ENCODE measurements around the gene URM1. TPM values are rescaled to one million over a fixed set of nuclear protein-coding genes. Genes with fewer than 3 reads are reported as not detected.

URM1 gene
- total RNA-seq, 1 donor from 2014 or later, result 10.3 TPM

GRCh38 chr9:128342971-128343680 lies 28.0 kb upstream of the URM1 start:
- no peaks in the 10 kb centered on the region for H3K9me3 Mint-ChIP-seq
- H3K36me3 ChIP-seq, result no peaks in the 10 kb centered on the region
- peaks cover 9% of the 10 kb centered on the region for H3K27me3 ChIP-seq
- H3K4me2 ChIP-seq, result no peak overlapping the region
- H3K4me3 Mint-ChIP-seq, result no peak overlapping the region
- peaks cover 5% of the 10 kb centered on the region for H3K4me1 Mint-ChIP-seq
- no peak for TF ChIP-seq EZH2phosphoT487 (IDR thresholded peaks at IDR 0.05)
- H3K9ac ChIP-seq, result no peak overlapping the region
- H3K4me3 ChIP-seq, result no peak overlapping the region
- no peak overlapping the region for H2AFZ ChIP-seq (replicated peaks)
- no peaks in the 10 kb centered on the region for H3K9me3 ChIP-seq (ENCODE audit: low read depth)
- H3K4me1 ChIP-seq, result no peaks in the 10 kb centered on the region
- H3K79me2 ChIP-seq (ENCODE audit: low read depth), result no peaks in the 10 kb centered on the region
- H3K27ac Mint-ChIP-seq, result no peak overlapping the region
- peaks cover 16% of the 10 kb centered on the region for H3F3A ChIP-seq (ENCODE audit: low read depth)
- no peak overlapping the region for H3K27ac ChIP-seq
- DNase-seq (ENCODE audit: low spot score), result no peak
- peaks cover 2% of the 10 kb centered on the region for H3K27me3 Mint-ChIP-seq (ENCODE audit: insufficient read depth, low read depth)
- H4K20me1 ChIP-seq (ENCODE audit: low read depth), result peaks cover 18% of the 10 kb centered on the region
- peaks cover 7% of the 10 kb centered on the region for H3K36me3 Mint-ChIP-seq

GRCh38 chr9:128343855-128344254 lies 27.3 kb upstream of the URM1 start:
- Histone ChIP-seq H3K9ac (no peak overlapping the region), H3K27ac (no peak overlapping the region), H3K4me3 (no peak overlapping the region), H3K9me3 (ENCODE audit: low read depth) (no peaks in the 10 kb centered on the region), H2AFZ (replicated peaks) (no peak overlapping the region), H3K27me3 (peaks cover 9% of the 10 kb centered on the region), H3K4me1 (no peaks in the 10 kb centered on the region), H3F3A (ENCODE audit: low read depth) (peaks cover 16% of the 10 kb centered on the region), H4K20me1 (ENCODE audit: low read depth) (peaks cover 18% of the 10 kb centered on the region), H3K36me3 (no peaks in the 10 kb centered on the region), H3K79me2 (ENCODE audit: low read depth) (no peaks in the 10 kb centered on the region), H3K4me2 (no peak overlapping the region)
- H3K27me3 Mint-ChIP-seq (ENCODE audit: insufficient read depth, low read depth), result peaks cover 2% of the 10 kb centered on the region
- H3K9me3 Mint-ChIP-seq, result no peaks in the 10 kb centered on the region
- no peak for DNase-seq (ENCODE audit: low spot score)
- H3K4me1 Mint-ChIP-seq, result peaks cover 5% of the 10 kb centered on the region
- no peak overlapping the region for H3K4me3 Mint-ChIP-seq
- H3K36me3 Mint-ChIP-seq, result peaks cover 7% of the 10 kb centered on the region
- TF ChIP-seq EZH2 (IDR thresholded peaks at IDR 0.05) (no peak), EZH2phosphoT487 (IDR thresholded peaks at IDR 0.05) (no peak), CTCF (IDR thresholded peaks at IDR 0.05) (no peak)
- no peak overlapping the region for H3K27ac Mint-ChIP-seq

- Histone ChIP-seq H3K79me2 (ENCODE audit: low read depth) (no peaks in the 10 kb centered on the region), H3K27me3 (peaks cover 9% of the 10 kb centered on the region), H2AFZ (replicated peaks) (no peak overlapping the region), H3K4me1 (no peaks in the 10 kb centered on the region), H3K4me3 (no peak overlapping the region), H3K27ac (no peak overlapping the region), H3K36me3 (no peaks in the 10 kb centered on the region), H3K9ac (no peak overlapping the region), H4K20me1 (ENCODE audit: low read depth) (peaks cover 18% of the 10 kb centered on the region), H3K9me3 (ENCODE audit: low read depth) (no peaks in the 10 kb centered on the region), H3K4me2 (no peak overlapping the region), H3F3A (ENCODE audit: low read depth) (peaks cover 9% of the 10 kb centered on the region)
- peaks cover 5% of the 10 kb centered on the region for H3K4me1 Mint-ChIP-seq
- H3K4me3 Mint-ChIP-seq, result no peak overlapping the region
- peaks cover 12% of the 10 kb centered on the region for H3K36me3 Mint-ChIP-seq
- no peaks in the 10 kb centered on the region for H3K9me3 Mint-ChIP-seq
- TF ChIP-seq CTCF (IDR thresholded peaks at IDR 0.05), result no peak
- no peak for TF ChIP-seq EZH2 (IDR thresholded peaks at IDR 0.05)
- no peak for TF ChIP-seq EZH2phosphoT487 (IDR thresholded peaks at IDR 0.05)
- H3K27ac Mint-ChIP-seq, result no peak overlapping the region
- peaks cover 4% of the 10 kb centered on the region for H3K27me3 Mint-ChIP-seq (ENCODE audit: insufficient read depth, low read depth)
- no peak for DNase-seq (ENCODE audit: low spot score)
These were observed 26.1 kb upstream of the URM1 start for GRCh38 chr9:128344931-128345605.

- TF ChIP-seq EZH2phosphoT487 (IDR thresholded peaks at IDR 0.05) (no peak), CTCF (IDR thresholded peaks at IDR 0.05) (no peak), EZH2 (IDR thresholded peaks at IDR 0.05) (no peak)
These were observed 22.0 kb upstream of the URM1 start for GRCh38 chr9:128349125-128349524.

More at GRCh38 chr9:128349125-128349524, 22.0 kb upstream of the URM1 start:
- Mint-ChIP-seq H3K36me3 (peaks cover 18% of the 10 kb centered on the region), H3K27ac (no peak overlapping the region), H3K27me3 (ENCODE audit: insufficient read depth, low read depth) (peaks cover 10% of the 10 kb centered on the region), H3K4me1 (no peaks in the 10 kb centered on the region), H3K9me3 (no peaks in the 10 kb centered on the region), H3K4me3 (no peak overlapping the region)
- Histone ChIP-seq H3K79me2 (ENCODE audit: low read depth) (no peaks in the 10 kb centered on the region), H3K9ac (no peak overlapping the region), H3K27me3 (no peaks in the 10 kb centered on the region), H3K27ac (no peak overlapping the region), H4K20me1 (ENCODE audit: low read depth) (no peaks in the 10 kb centered on the region), H3F3A (ENCODE audit: low read depth) (no peaks in the 10 kb centered on the region), H3K9me3 (ENCODE audit: low read depth) (no peaks in the 10 kb centered on the region), H3K4me3 (no peak overlapping the region), H3K36me3 (no peaks in the 10 kb centered on the region), H3K4me1 (no peaks in the 10 kb centered on the region), H3K4me2 (no peak overlapping the region), H2AFZ (replicated peaks) (no peak overlapping the region)
- no peak for DNase-seq (ENCODE audit: low spot score)
